Measurements from ENCODE around the gene CARM1.
"Not testable (repeated sequence)": the region's sequence is repeated elsewhere in the genome, so short reads cannot be mapped to it uniquely, and the experiment has no call there.

CARM1 gene

GRCh38 chr19:10928563-10929401 lies 57.4 kb downstream of the CARM1 start, which contains the start of the genes TIMM29 and YIPF2:
TSS of gene TIMM29 (plus strand) at chr19:10928811. CDS start at chr19:10928823, 12 bp downstream.
TSS of gene YIPF2 (minus strand) at chr19:10928639. CDS start at chr19:10928410, 229 bp downstream.
- peak; percentile 84 to 89 for DNase-seq (ENCODE audit: low read depth in 2 of 2)

GRCh38 chr19:10929402-10929794 lies 58.0 kb downstream of the CARM1 start:
- DNase-seq (ENCODE audit: low read depth in 2 of 2) = no peak

DNA sequence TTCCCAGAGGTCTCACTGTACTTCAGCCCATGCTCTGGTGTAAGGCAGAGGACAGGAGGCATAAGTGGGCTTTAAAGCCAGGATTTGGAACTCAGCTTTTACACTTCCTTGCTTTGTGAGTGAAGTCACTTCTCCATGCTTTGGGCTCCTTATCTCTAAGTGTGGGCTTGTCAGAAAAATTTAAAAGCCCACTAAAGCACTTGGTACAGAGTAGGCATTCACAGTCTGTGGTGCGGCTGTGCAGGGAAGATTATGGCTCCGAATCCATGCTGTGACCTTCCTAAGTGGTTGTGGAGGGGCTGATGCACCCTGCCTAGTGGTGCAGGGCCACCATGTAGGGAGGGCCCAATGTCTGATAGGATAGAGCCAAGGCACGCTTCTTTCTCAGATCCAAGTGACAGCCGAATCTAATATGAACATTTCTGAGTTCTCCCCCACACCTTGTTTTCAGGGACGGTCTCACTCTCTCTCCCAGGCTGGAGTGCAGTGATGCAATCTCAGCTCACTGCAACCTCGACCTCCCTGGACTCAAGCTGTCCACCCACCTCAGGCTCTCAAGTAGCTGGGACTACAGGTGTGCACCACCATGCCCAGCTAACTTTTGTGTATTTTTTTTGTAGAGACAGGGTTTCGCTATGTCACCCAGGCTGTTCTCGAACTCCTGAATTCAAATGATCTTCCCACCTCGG lies 64.2 kb downstream of the CARM1 start:
- no peak for DNase-seq (ENCODE audit: low read depth in 2 of 2)

GRCh38 chr19:10936661-10937084 lies 65.3 kb downstream of the CARM1 start:
- DNase-seq (ENCODE audit: low read depth in 2 of 2) = no peak

GRCh38 chr19:10941649-10942048 lies 70.3 kb downstream of the CARM1 start:
- not testable (repeated sequence) for DNase-seq (ENCODE audit: low read depth in 2 of 2)

DNA sequence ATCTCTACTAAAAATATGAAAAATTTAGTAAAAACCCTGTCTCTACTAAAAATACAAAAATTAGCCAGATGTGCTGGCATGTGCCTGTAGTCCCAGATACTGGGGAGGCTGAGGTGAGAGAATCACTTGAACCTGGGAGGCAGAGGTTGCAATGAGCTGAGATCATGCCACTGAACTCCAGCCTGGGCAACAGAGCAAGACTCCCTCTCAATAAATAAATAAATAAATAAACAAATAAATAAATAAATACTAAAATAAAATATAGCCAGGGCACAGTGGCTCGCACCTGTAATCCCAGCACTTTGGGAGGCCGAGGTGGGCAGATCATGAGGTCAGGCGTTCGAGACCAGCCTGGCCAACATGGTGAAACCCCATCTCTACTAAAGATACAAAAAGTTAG lies 72.1 kb downstream of the CARM1 start:
- not testable (repeated sequence) for DNase-seq (ENCODE audit: low read depth in 2 of 2)

GRCh38 chr19:10945264-10945663 lies 73.9 kb downstream of the CARM1 start:
- DNase-seq (ENCODE audit: low read depth in 2 of 2) = no peak

DNA sequence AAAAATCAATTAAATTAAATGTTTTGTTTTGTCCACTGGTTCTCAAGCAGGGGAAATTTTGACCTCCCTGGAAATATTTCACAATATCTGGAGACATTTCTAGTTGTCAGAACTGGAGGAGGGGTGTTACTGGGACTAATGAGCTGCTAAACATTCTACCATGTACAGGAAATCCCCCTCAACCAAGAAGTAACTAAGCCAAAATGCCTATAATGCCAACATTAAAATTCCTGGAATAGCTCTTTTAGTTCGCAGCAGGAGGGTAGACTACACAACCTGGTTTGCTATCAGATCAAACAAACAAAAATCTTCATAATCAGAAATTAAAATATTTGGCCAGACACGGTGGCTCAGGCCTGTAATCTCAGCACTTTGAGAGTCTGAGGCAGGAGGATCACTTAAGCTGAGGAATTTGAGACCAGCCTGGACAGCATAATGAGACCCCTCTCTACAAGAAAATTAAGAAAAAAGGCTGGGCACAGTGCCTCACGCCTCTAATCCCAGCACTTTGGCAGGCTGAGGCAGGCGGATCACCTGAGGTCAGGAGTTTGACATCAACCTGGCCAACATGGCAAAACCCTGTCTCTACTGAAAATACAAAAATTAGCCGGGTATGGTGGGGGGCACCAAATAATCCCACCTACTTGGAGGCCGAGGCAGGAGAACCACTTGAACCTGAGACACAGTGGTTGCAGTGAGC lies 75.8 kb downstream of the CARM1 start:
- no peak for DNase-seq (ENCODE audit: low read depth in 2 of 2)

GRCh38 chr19:10952809-10953208 lies 81.5 kb downstream of the CARM1 start:
- no peak for DNase-seq (ENCODE audit: low read depth in 2 of 2)

DNA sequence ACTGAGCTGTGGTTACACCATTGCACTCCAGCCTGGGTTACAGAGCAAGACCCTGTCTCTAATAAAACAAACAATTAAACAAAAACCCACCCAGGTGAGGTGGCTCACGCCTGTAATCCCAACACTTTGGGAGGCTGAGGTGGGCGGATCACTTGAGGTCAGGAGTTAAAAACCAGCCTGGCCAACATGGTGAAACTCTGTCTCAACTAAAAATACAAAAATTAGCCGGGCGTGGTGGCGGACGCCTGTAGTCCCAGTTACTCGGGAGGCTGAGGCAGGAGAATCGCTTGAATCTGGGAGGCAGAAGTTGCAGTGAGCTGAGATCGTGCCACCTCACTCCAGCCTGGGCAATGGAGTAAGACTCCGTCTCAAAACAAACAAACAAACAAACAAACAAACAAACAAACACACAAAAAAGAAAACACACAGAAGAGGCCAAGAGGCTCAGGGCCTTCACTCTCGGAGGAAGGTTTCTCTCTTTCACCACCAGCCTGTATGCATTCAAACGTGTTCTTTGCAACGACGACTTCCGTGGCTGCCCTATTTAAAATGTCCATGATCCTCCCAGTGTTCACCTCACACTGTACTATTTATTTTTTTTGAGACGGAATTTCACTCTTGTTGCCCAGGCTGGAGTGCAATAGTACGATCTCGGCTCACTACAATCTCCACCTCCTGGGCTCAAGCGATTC lies 88.1 kb downstream of the CARM1 start:
- not testable (repeated sequence) for DNase-seq (ENCODE audit: low read depth in 2 of 2)

DNA sequence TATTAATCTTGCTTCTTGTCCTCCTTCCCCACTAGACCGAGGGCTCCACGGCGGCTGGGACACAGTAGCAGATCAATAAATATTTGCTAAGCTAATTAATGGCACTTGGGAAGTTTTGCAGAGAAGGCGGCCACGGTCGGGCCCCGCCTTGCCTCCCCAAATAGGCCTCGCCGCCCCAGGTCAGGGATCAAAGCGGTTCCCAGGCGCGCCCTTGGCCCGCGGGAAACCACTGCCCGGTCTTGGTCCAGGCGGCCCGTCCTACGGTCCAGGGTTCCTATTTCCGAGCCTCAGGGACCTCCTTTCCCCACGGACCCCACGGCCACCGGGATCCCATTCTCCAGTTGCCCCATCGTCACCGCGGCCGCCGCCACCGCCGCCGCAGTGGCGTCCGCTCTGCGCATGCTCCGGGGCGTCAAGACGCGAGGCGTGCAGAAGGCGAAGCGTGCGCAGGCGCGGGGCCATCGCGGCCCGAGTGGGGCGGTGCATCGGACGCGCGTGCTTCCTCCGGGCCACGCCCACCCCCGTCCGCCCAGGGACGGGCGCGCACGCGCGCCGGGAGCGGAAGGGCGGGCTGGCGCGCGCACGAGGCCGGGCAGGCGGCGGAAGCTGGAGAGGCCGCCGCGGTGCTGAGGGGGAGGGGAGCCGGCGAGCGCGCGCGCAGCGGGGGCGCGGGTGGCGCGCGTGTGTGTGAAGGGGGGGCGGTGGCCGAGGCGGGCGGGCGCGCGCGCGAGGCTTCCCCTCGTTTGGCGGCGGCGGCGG lies 89.1 kb downstream of the CARM1 start, which contains the start of gene SMARCA4:
Gene SMARCA4 (plus strand): TSS at position 717 of the 759 bp plus-strand sequence. CDS start 23,122 bp downstream, outside the sequence.
- DNase-seq (ENCODE audit: low read depth in 2 of 2) = peak; percentile 96 to 98

DNA sequence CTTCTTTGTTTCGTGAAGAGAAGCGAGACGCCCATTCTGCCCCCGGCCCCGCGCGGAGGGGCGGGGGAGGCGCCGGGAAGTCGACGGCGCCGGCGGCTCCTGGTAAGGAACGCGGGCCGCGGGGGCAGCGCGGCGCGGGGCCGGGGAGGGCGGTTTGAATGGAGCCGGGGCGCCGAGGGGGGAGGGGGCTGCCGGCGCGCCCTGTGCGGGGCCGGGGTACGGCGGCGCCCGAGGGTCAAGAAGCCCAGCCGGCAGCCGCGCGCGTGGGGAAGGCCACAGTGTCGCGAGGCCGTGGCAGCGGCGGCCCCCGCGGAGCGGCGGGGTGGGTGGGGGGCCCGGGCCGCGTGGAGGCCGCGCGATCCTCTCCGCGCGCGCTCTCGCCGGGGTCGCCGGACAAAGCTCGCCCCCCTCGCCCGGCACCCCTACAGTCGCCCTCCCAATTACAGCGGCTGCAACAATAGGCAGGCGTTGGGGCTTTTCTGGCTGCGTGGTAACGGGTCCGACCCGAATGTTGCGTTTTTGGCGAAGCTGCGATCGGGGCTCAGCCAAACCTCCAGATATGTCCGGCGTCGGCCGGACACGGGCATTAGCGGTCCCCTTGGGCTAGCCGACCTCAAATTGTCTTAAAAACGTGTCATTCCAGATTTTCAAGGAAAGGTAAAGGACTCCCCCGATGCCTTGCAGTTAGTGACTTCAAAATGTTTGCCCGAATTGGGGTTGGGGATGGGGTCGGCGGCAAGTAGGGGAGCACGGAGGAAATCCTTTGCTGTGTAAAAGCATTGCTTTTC lies 89.9 kb downstream of the CARM1 start:
- no peak for DNase-seq (ENCODE audit: low read depth in 2 of 2)

- DNase-seq (ENCODE audit: low read depth in 2 of 2) = no peak
Measured at GRCh38 chr19:10962863-10963262, 91.5 kb downstream of the CARM1 start.

DNA sequence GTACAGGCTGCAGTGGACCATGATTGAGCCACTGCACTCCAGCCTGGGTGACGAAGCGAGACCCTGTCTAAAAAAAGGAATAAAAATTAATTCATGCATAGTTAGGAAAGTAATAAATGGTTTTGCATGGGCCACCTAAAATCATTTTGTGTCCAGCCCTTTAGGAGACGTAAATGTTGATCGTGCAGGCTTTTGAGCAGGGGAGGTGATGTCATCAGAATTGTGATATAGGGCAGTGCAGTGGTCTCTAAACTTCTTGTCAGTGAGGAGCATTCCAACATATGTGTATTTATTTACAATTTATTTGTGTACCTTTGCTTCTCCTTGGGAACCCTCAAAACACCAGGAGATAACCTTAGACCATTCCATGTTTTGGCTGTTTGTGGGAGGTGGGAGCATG lies 92.5 kb downstream of the CARM1 start:
- no peak for DNase-seq (ENCODE audit: low read depth in 2 of 2)

DNA sequence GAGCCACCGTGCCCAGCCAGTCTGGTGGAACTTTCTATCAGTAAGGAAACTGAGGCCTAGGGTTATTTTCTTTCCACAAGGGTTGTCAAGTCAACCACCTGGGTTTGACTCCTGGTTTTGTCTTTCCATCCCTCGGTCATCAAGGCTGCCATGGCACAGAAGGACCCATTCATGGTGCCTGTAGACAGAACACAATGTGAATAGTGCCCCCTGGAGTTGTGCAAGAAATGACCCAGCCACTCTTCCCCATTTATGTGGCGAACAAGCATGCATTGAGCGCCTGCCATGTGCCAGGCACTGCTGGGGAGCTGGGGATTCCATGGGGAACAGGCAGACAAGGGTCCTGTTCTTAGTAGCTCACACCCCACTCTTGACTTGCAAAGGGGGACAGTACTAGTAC lies 93.5 kb downstream of the CARM1 start:
- DNase-seq (ENCODE audit: low read depth in 2 of 2) = no peak

- no peak for DNase-seq (ENCODE audit: low read depth in 2 of 2)
Measured at GRCh38 chr19:10965398-10965797, 94.0 kb downstream of the CARM1 start.

DNA sequence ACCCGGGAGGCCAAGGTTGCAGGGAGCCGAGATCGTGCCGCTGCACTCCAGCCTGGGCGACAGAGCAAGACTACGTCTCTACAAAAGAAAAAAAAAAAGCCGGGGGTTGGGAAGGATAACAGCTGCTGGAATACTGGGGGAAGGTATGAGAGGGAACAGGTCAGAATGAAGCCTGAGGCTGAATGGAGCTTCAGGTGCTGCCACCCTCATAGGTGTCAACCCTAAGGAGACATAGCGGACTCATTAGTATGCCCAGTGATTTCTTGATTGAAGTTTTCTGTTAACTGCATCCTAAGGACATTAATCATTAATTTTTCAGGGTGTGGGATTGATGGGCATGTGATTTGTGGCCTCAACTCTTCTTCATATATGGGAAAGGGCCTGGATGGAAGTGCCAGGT lies 95.5 kb downstream of the CARM1 start:
- no peak for DNase-seq (ENCODE audit: low read depth in 2 of 2)

GRCh38 chr19:10968527-10969135 lies 97.3 kb downstream of the CARM1 start:
- no peak for DNase-seq (ENCODE audit: low read depth in 2 of 2)

DNA sequence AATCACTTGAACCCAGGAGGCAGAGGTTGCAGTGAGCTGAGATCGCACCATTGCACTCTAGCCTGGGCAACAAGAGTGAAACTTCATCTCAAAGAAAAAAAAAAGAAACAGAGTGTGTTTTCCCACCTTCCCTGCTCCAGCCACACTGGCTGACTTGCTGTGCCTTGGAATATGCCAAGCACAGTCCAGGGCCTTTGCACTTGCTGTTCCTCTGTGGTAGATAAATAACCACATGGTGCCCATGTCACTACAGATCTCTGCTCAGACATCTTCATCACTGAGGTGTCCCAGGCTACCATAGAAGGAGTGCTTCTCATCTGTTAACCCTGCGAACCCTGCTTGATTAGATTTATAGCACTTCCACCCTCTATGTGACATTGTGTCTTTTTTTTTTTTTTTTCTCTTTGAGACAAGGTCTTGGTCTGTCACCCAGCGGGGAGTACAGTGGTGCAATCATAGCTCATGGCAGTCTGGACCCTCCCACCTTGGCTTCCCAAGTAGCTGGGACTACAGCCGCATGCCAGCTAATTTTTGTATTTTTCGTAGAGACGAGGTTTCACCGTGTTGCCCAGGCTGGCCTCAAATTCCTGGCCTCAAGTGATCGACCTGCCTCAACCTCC lies 99.9 kb downstream of the CARM1 start:
- no peak for DNase-seq (ENCODE audit: low read depth in 2 of 2)

Data from stimulated activated CD4-positive, alpha-beta T cell treated with anti-CD3 and anti-CD28 coated beads, Interleukin-1b, Interleukin-23, amount 100 ng/mL, for 1 hour (primary cell).